ENCODE results near the gene TTC28.

Gene TTC28

GRCh38 chr22:28230671-28231070 lies 449.0 kb downstream of the TTC28 start:
- H3K4me3 ChIP-seq (ENCODE audit: low read length), result no peak overlapping the region
- no peak for DNase-seq (ENCODE audit: low read depth)
- TF ChIP-seq, protein P1, sequence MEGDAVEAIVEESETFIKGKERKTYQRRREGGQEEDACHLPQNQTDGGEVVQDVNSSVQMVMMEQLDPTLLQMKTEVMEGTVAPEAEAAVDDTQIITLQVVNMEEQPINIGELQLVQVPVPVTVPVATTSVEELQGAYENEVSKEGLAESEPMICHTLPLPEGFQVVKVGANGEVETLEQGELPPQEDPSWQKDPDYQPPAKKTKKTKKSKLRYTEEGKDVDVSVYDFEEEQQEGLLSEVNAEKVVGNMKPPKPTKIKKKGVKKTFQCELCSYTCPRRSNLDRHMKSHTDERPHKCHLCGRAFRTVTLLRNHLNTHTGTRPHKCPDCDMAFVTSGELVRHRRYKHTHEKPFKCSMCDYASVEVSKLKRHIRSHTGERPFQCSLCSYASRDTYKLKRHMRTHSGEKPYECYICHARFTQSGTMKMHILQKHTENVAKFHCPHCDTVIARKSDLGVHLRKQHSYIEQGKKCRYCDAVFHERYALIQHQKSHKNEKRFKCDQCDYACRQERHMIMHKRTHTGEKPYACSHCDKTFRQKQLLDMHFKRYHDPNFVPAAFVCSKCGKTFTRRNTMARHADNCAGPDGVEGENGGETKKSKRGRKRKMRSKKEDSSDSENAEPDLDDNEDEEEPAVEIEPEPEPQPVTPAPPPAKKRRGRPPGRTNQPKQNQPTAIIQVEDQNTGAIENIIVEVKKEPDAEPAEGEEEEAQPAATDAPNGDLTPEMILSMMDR (IDR thresholded peaks at IDR 0.05; ENCODE audit: insufficient read depth, low read depth, low read length, missing control alignments), result no peak

GRCh38 chr22:28229566-28230485 lies 449.8 kb downstream of the TTC28 start:
- TF ChIP-seq, protein P1 (IDR thresholded peaks at IDR 0.05; ENCODE audit: insufficient read depth, low read depth, low read length, missing control alignments), result no peak
- no peak overlapping the region for H3K4me3 ChIP-seq (ENCODE audit: low read length)
- no peak for DNase-seq (ENCODE audit: low read depth)

GRCh38 chr22:28223826-28224225 lies 455.8 kb downstream of the TTC28 start:
- no peak for DNase-seq (ENCODE audit: low read depth)
- no peak overlapping the region for H3K4me3 ChIP-seq (ENCODE audit: low read length)
- TF ChIP-seq, protein P1 (IDR thresholded peaks at IDR 0.05; ENCODE audit: insufficient read depth, low read depth, low read length, missing control alignments), result no peak

DNA sequence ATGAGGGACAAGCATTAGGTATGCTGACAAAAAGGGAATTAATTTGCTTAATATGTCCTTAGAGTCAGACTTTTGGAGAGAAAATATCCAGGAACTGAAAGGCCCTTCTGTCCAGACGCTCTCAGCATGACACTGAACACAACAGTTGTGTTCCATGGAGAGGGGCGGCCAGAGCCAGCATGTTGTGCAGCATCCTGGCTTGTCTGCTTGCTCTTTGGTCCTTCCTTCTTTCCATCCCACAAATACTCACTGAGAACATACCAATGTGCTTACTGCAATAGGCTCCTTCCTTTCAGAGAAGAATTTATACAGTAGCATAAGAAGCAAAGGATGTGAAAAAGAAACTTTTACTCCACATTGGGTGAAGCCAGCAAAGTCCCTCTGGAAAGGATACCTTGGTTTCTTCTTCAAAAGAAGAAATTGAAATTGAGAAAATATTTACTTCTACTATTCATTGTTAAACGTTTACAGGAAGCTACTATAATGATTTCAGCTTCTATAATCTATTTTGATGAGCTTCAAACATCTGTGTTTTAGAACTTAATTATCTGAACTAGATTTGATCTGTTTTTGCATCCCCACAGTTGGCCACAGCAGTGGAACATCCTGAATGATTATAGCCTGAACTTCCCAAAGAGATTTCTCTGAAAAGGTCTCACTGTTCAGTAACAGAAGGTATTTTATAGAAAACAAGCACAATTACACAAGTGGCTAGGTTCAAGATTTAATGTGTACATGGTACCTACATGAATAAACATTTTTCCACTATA lies 456.5 kb downstream of the TTC28 start:
- TF ChIP-seq, protein P1 (IDR thresholded peaks at IDR 0.05; ENCODE audit: insufficient read depth, low read depth, low read length, missing control alignments), result no peak
- H3K4me3 ChIP-seq (ENCODE audit: low read length), result no peak overlapping the region
- no peak for DNase-seq (ENCODE audit: low read depth)

GRCh38 chr22:28222571-28222970 lies 457.1 kb downstream of the TTC28 start:
- TF ChIP-seq, protein P1 (IDR thresholded peaks at IDR 0.05; ENCODE audit: insufficient read depth, low read depth, low read length, missing control alignments), result no peak
- no peak overlapping the region for H3K4me3 ChIP-seq (ENCODE audit: low read length)
- no peak for DNase-seq (ENCODE audit: low read depth)

GRCh38 chr22:28222052-28222451 lies 457.6 kb downstream of the TTC28 start:
- TF ChIP-seq, protein P1 (IDR thresholded peaks at IDR 0.05; ENCODE audit: insufficient read depth, low read depth, low read length, missing control alignments), result no peak
- H3K4me3 ChIP-seq (ENCODE audit: low read length), result no peak overlapping the region
- no peak for DNase-seq (ENCODE audit: low read depth)
